ENCODE results near the gene VDR.
A peak's percentile ranks its signal among the peaks of the same experiment; 100 is the strongest.

The VDR gene

DNA sequence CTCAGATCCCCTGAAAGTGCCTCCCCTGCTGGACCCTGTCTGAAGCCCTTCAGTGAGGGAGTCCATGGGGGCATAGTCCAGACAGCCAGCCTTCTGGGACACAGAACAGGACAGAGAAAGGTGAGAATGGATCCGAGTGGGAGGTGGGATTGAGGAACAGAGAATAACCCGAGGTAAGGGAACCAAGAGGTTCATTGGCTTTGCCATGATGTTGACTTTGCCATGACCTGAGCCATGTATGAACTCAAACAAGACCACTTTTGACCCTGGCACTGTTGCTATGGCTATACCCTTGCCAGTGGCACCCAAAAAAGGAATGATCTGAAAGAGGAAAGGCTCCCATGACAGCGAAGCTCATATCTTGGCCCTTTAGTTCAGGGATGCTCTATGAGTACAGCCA lies 22.6 kb upstream of the VDR start:
- DNase-seq: no peak

DNA sequence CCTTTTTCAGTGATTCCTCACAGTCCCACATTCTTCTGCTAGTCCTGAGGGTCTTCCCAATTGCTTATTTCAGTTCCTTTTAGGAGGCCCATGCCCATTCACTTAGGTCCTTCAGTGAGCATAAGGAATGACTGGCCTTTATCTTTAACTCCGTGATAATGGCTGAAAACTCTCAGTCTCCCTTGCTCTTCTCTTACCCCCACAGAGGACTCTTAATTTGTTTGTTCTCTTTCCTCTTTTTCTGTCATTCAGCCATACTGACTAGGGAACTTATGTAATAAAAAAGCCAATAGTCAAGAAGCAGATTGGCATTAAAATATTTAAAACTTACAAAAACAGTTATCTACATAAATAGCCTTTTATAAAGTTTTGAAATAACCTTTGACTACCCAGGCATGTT lies 17.1 kb upstream of the VDR start:
- DNase-seq: no peak

DNA sequence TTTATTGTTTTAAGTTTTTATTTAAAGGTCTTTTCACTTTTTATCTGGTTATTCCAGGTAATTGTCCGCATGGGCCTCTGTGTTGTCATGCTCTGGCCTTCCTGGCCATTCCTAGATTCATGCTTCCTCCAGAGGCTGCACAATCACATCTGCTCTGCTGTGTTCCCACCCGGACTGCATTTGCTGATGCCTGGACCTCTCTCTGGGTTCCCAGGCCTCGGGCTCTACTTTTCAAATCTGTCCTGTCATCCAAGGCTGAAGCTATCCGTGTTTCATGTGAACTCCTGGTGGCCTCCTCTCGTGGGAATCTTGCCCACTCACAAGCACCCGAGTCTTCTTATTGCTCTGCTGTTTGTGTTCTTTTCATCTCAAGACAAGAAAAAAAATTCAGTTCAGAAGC lies 16.1 kb upstream of the VDR start:
- no peak for DNase-seq

DNA sequence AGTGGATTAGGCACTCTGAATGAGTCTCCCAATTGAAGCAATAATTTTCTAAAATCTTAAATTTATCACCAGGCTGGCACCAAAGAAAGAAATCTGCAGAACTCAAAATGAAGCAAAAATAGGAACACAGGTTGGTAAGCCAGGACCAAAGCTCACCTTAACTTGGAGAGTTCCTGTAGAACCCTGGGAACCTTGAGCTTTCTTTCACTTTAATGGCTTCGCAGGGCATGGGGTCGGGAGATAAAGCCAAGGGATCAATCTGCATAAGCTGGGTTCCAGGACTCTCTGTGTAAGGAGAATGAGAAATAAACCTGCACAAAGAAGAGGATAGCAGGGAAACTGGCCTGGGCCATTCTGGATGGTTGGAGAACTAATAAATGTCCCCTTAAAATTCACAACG lies 8.3 kb upstream of the VDR start:
- no peak for DNase-seq

DNA sequence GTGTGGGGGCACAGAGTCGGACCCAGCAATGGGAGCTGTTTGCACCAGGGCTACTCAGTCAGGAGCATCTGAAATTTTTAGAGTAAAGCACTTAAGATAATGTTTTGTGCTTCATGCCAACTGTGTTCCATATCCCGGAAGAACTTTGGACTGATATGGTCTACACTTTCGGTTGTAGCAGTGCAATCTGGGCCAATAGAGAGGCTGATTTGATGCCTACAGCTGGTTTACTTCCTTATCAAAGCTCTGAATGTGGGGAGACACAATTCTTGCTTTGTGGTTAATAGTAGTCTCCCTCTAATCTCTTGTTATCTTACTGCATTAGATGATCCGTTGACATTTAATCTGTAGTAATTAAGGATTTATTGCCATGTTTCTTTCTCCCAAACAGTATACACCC lies 7.8 kb upstream of the VDR start:
- DNase-seq: no peak

DNA sequence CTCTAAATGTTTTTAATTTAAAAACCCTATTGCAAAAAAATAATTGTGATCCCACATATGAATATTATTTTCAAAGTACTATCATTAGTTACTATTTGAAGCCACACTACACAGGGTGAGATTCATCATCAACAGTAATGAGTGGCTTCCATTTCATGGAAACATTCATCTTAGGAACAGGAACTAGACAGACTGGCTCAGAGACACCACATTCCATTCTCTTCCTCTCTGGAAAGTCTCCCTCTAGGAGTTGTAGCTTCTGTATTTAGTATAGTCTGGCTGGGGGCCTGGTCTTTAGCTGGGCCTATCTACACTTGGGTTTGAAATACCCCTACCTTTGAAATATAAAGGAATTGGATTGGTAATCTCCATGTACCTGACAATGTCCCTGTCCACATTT lies 6.2 kb upstream of the VDR start:
- no peak for DNase-seq

DNA sequence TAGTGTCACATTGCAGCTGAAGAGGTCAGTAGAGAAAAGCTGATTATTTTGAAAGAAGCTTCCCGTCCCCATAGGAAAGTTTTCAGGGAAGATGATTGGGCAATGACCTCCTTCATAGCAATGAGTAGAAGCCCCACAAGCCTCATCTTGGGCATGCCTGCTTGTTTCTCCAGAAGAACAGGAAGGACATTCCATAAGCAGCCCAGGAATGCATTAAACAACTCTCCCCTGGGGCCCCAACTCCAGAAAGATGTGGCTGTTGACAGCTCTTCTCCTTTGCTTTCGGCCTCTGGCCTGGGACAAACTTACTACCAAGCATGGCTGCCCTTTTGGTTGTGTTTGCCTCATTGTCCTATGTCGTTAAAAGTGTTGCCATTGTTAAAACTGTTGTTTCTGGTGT lies 5.7 kb upstream of the VDR start:
- no peak for DNase-seq

DNA sequence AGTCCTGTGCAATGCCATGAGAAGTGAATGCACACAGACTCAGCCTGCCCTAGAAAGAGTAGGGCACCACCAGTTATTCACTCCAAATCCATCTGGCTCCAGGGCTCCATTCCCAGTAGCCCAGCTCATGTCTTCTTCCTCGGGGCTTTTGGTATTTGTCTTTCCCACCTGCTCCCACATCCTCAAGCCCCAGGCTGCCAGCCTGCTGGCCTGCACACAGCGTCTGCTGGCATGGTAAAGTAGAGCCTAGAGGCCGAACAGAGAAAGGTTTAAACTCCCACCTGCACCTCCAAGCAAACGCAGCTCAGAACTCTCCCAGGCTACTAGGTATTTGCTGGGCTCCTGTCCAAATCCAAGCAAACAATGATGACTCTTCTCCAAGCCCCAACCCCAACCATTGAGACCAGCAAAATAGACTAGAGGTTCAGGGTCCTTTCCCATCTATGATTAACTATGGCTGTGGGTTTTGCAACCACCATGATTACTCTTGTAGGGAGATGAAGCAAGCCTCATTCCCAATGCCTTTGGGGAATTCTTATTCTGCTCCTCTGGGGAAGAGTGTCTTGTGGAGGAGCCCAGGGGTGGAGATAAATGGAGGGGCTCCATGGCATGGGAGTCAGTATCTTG lies 5.2 kb upstream of the VDR start:
- no peak for DNase-seq

DNA sequence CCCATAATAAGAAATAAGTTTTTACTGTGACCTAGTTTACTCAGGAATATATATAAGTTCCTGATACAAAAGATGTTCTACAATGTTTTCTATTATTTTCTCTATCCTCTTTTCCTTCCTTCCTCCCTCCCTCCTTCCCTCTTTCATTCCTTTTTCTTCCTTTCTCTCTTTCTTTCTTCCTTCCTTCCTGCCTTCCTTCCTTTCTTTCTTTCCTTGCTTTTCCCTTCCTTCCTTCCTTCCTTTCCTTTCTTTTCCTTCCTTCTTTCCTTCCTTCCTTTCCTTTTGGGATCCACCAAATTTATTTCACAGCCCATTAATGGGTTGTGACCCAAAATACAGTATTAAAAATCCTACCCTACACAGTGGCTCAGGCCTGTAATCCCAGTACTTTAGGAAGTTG lies 3.9 kb upstream of the VDR start:
- no peak for DNase-seq

DNA sequence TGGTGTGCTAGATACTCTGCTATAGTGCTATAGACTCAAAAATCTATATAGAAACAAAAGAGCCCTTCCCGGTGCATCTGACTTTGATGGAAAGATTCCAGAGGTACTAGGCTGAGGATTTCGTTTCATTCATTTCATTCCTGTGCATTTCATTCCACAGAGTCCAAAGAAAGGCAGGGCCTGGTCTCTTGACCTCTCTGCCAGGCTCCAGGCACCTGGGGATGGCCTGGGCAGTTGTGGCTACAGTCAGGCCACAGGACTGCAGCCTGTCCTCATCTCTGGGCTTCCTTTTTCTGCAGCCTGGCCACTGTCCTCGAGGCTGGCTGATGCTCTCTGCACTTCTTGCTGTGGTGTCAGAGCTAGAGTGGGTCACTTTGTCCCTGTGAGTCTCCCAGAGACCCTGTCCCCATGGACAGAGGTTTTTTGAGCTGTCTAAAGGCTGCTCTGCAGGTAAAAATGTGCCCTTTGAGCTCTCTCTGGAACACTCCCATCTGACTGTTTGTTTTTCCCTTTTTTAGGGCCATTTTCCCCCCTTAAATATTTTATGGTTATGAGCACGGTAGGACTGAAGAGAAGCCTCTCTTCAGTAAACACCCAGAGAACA lies 3.2 kb upstream of the VDR start:
- DNase-seq: no peak

DNA sequence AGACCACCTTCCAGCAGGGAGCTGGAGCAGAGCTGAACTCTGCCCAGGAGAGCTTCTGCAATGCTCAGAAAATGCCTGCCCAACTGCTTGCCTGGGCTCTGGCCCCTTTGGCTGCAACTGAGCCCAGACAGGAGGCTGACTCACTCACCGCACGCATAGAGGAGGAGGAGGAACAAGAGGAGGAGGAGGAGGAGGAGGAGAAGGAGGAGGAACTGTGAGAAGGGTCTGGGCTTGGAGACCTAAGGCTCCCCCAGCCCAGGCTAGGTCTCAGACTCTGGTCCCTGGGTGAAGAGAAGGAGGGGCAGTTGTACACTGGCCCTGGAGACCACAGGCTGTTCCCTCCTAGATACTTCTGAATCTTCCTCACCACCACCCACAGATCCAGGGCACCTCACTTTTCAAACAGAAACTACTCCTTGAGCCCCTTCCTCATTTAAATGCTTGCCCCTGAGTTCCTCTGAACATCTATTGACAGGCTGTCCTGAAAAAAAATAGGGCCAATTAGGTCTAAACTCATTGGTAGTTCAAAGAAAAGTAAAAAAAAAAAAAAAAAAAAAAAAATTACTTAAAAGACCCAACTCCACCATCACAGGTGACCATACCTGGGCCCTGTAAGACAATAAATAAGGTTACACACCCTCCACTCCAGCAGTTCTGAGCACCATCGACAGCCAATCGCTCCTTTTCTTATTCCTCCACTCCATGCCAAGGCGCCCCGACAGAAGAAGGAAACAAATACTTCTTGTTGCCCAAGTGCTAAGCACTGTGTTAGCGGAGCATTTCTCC lies 674 bp downstream of the VDR start:
- peak in 1 of 2 experiments; percentile 4 for DNase-seq

DNA sequence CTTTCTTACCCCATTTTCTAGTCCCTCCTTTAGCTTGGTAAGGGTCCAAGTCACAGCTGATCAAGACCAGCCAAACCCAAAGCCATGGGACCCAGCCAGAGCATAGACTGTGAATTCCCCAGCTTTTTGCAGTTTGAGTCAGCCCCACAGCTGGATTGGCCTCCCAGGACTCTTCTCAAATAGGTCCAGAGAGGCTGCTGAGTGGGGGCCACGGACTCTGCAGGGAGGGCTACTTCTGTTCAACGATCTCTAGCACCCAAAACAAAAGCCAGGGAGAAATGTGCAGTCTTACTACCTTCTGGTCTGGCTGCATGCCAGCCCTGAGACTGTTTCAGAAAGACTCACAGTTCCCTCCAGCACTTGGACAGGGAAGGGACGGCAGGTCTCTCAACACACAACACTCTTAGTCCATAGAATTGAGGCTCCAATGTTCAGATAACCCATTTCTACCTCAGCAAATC lies 1.6 kb downstream of the VDR start:
- DNase-seq: peak in 1 of 2 experiments; percentile 7

DNA sequence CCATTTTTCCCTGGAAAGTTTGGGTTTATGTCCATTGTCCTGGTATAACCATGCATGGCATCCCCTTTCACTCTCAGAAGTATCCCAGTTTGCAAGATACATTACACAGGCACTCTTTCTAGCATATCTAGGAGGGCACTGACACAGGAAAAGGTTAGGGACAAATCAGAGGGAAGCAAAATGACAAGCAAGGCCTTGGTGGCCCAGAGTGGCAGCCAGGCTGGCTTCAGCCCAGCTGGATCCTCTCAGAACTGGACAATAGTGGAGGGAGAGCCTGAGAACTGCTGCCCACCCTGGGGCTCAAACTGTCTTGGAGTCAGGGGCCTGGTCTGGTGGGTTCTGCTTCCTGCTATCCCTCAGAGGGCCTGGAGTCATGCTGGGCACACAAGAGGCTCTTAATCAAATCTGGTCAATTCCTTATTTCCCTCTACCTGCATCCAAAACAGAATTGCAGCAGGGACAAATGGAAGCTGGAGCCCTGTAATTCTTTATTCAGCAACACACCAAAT lies 2.6 kb downstream of the VDR start:
- DNase-seq: no peak

DNA sequence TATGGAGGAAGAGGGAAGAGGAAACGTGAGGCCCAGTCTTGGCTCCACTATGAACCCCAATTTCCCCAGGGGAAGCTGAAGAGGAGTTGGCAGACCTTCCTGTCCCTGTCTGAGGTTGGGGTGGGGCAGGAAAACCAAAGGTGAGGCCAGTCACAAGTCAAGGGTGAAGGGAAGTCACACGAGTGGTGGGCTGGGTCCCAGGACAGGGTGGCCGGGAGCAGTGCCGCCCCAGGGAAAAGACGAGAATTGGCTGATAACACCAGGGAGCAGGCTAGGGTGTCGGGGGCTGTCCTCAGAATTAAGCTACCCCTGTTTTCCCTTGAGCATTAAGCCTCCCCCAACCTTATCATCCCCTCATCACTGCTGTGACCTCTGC lies 3.1 kb downstream of the VDR start:
- DNase-seq: no peak

DNA sequence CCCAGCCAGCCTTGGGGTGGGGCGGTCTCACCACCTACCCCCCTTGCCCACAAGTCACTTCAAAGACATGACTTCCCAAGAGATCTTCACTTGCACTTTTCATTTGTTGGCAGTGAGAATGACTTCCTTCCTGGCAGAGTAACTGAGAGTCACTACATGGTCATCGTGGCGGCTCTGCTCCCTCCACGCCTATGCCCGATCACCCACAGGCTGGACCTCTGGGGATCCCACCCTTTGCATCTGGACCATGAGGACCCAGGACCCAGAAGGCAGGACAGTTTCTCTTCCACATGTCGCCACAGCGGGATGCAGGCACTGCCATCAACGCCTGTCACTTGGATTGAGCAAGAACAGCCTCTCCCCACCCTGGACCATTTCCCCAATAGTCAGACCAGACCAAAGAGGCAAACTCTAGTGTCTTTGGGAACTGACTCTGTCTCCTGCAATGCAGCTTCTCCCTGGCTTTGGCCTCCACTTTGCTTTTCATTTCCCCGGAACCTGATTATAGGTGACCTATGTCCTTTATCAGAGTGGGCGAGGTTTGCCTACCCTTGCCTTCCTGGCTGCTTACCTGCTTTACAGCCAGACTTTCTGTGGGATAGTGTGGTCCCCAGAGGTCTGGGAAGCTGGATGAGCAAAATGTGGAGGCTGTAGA lies 3.6 kb downstream of the VDR start:
- no peak for DNase-seq

DNA sequence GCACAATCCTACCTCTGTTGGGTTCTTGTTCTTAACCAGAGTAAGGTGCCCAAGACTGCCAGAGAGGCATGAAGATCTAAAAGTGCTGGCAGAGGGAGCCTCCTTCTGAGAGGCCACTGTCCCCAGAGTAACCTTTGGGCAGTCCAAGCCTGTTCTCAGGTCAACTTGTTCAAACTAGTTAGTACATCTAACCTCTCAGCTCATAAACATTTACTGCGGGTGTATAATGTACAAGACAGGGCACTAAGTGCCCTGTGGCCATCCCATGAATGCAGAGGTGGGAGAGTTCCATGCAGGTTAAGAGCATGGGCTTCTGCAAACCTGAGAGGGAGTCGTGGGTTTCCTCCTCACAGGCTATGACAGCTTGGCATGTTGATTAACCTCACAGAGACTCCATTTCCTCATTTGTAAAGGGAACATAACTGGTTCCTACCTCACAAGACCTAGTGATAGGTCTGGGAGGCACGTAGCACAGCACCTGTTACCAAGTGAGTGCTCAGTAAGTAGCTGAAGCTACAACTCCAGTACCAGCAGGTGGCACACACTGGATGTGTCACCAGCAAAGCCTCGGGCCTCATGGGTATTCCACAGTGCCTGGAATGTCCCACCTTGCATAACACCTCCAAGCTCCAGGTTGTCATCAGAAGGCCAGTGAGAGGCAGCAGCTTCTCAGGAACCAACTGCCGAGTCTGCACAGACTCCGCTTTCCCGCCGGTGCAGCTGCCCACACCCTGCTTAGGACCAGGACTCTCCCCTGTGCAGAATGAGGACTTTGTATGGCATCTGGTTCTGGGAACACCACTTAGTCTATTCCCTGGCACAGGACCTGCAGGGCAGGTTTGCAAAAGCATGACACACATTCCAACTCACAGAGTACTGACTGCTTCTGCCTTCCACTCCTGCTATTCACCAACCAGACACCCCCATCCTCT lies 4.4 kb downstream of the VDR start:
- DNase-seq: no peak

DNA sequence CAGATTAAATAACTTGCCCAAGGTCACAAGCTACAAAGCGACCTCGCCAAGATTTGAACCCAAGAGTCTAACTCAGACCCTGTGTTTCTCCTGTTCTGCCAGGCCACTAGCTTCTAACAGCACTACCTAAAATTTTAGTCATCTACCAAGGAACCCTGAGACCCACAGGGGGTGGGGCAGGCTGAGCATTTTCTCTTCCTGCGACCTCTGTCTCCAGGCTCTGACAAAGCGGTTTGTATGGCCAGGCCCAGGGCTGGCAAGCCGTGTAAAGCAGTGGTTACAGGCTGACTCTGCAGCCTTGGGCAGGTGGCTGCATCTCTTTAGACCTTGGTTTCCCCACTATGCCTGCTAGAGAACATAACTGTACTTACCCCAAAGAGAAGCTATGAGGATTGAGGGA lies 5.3 kb downstream of the VDR start:
- DNase-seq: no peak

DNA sequence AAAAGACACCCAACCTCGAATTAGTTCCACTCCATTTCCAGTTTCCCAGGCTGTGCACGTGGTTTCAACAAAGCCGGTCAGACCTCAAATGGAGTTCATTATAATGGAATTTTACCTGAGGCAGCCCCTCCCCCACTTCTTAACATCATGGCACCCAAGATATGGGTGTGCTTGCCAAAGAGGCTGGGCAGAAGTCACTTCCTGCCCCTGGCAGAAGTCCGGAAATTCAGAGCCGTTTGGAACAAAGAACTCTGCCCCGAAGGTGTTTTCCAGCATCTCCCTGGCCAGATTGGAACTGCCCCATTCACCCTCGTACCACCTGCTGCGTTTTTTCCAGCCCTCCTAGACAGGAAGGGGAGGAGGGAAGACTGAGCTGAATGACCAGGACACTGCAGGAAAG lies 8.2 kb downstream of the VDR start:
- DNase-seq: no peak

DNA sequence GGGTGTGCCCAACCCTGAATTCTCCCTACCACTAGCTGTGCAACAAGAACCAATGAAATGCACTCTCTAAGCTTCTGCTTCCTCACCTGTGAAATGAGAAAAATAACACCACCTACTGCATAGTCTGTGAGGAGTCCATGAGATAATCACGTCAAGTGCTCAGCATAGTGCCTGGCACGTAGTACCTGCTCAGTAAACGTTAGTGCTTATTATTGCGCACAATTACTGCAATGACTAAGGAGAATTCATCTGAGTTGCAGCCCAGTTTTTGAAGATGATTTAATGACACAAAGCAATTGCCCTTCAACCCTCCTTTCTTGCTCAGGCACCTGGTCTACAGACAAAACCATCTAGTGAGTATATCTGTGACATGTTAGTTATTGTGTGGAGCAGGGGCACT lies 8.8 kb downstream of the VDR start:
- DNase-seq: no peak

DNA sequence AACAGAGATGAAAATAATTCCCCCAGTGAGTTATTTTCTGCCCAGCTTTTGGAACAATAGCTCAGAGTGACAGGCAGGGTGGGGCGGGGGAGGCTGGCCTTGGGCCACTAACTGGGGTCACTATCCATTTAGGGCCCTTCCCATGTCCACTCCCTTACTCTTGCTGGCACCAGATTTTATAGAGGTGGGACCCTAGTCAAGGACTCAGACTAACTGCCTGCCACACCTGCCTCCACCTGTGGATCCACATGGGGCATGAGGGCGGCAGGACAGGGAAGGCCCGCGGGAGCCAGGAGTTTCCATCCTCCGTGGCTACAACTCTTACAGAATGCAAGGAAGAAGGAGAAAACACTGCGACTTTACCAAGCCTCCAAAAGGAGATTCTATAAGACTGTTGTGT lies 10.1 kb downstream of the VDR start:
- no peak for DNase-seq

DNA sequence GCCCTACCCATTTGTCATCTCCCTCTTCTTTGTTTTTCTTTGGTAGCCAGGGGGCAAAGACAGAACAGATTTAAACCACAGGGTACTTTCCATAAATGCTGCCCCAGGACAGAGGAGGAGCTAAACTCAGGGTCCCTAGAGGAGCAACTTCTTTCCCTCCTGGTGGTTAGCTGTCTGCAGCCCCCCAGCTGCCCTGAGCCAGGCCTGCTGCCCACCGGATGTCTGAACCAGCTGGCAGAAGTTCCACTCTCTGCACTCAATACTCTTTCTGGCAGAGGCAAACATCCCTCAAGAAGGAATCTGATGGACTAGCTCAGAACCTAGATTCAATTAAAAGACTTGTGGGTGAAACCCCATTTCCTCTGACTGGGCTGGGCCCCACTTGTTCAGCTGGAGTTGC lies 10.7 kb downstream of the VDR start:
- no peak for DNase-seq

DNA sequence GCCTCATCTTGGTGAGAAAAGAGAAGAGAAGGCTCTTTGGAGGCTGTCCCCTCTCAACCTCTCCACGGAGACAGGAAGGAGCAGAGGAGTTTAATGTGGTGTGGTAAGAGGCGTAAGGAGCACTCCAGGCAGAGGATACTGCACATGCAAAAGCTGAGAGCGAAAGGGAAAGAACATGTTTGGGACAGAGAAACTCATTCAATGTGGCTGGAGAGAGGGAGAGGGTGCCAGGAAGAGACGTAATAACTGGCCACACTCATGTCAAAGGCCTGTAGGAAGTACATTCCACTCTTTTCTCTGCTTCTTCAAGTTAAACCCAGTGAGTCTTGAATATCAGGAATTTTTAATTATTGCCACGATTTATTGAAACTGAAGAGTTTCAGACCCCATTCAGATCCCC lies 12.0 kb downstream of the VDR start:
- no peak for DNase-seq

DNA sequence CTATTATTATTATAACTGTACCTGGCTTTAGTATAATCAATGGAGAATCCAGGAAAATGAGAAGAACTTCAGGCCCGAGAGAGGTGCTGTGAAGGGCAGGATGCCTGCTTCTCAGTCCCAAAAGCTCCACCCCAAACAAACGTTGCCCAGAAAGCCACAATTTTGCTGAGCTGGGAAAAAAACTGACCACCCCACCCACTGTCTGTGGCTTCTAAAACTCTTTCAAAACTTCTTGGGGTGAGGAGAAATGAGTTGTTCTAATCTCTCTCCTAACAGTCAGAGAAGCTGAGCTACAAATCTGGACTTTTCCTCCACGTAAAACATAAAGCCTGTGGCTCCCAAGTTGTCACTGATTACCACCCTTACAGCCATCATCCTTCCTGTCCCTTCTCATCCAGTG lies 13.4 kb downstream of the VDR start:
- no peak for DNase-seq
